HepG2 (cell line): ENCODE data around the gene SPIRE1. TPM values are rescaled to one million over a fixed set of nuclear protein-coding genes. Genes with fewer than 3 reads are reported as not detected.

Source experiments
- ELF4 ChIP-seq: sonication (generic); formaldehyde crosslinking; IDR thresholded peaks from 2 replicates; pipeline ENCODE4 v1.5.0; 2020; ENCODE audit warnings: missing genetic modification reagents, mild to moderate bottlenecking, moderate library complexity, borderline replicate concordance
- GFI1 ChIP-seq: sonication (generic); formaldehyde crosslinking; IDR thresholded peaks from 2 replicates; pipeline ENCODE4 v1.5.0; 2020; ENCODE audit warnings: missing genetic modification reagents, mild to moderate bottlenecking, borderline replicate concordance
- GLI4 ChIP-seq: sonication (generic); formaldehyde crosslinking; IDR thresholded peaks from 2 replicates; pipeline ENCODE4 v1.5.1; 2020; ENCODE audit warnings: missing genetic modification reagents, mild to moderate bottlenecking, moderate library complexity, borderline replicate concordance
- GZF1 ChIP-seq: sonication (generic); formaldehyde crosslinking; IDR thresholded peaks from 2 replicates; pipeline ENCODE4 v1.5.1; 2020; ENCODE audit warnings: mild to moderate bottlenecking, missing genetic modification reagents
- HOXA3 ChIP-seq: sonication (generic); formaldehyde crosslinking; IDR thresholded peaks from 2 replicates; pipeline ENCODE4 v1.5.0; 2020; ENCODE audit warnings: missing genetic modification reagents
- POGZ ChIP-seq: sonication (generic); formaldehyde crosslinking; IDR thresholded peaks from 2 replicates; pipeline ENCODE4 v1.4.0; 2020; ENCODE audit warnings: mild to moderate bottlenecking, missing genetic modification reagents
- REXO4 ChIP-seq: sonication (generic); formaldehyde crosslinking; IDR thresholded peaks from 2 replicates; pipeline ENCODE4 v1.8.0; 2022; ENCODE audit warnings: missing genetic modification reagents, mild to moderate bottlenecking, borderline replicate concordance
- SNAI1 ChIP-seq: sonication (generic); formaldehyde crosslinking; IDR thresholded peaks from 2 replicates; pipeline ENCODE4 v1.5.0; 2020; ENCODE audit warnings: mild to moderate bottlenecking, missing genetic modification reagents, borderline replicate concordance
- SSRP1 ChIP-seq: IDR thresholded peaks from 2 replicates; pipeline ENCODE4 v1.6.1; 2016; ENCODE audit warnings: control low read depth
- STAT6 ChIP-seq: sonication (generic); formaldehyde crosslinking; IDR thresholded peaks from 2 replicates; pipeline ENCODE4 v1.4.0; 2020; ENCODE audit warnings: missing genetic modification reagents, mild to moderate bottlenecking, borderline replicate concordance
- THRA ChIP-seq: sonication (generic); formaldehyde crosslinking; IDR thresholded peaks from 2 replicates; pipeline ENCODE4 v1.4.0; 2020; ENCODE audit warnings: missing genetic modification reagents, borderline replicate concordance
- ZBTB38 ChIP-seq: sonication (generic); formaldehyde crosslinking; IDR thresholded peaks from 2 replicates; pipeline ENCODE4 v1.5.1; 2020; ENCODE audit warnings: mild to moderate bottlenecking, missing genetic modification reagents
- ZNF274 ChIP-seq: sonication (generic); formaldehyde crosslinking; IDR thresholded peaks from 2 replicates; pipeline ENCODE4 v1.5.1; 2020; ENCODE audit warnings: mild to moderate bottlenecking, missing genetic modification reagents
- ZNF280D ChIP-seq: sonication (generic); formaldehyde crosslinking; IDR thresholded peaks from 2 replicates; pipeline ENCODE4 v1.5.1; 2020; ENCODE audit warnings: mild to moderate bottlenecking, missing genetic modification reagents
- ZNF543 ChIP-seq: sonication (generic); formaldehyde crosslinking; IDR thresholded peaks from 2 replicates; pipeline ENCODE4 v1.4.0; 2020; ENCODE audit warnings: mild to moderate bottlenecking, missing genetic modification reagents
- ZNF577 ChIP-seq: sonication (generic); formaldehyde crosslinking; IDR thresholded peaks from 2 replicates; pipeline ENCODE4 v1.4.0; 2020; ENCODE audit warnings: mild to moderate bottlenecking, low read depth, missing genetic modification reagents, borderline replicate concordance
- ZNF605 ChIP-seq: sonication (generic); formaldehyde crosslinking; IDR thresholded peaks from 2 replicates; pipeline ENCODE4 v1.8.0; 2022; ENCODE audit warnings: mild to moderate bottlenecking, missing genetic modification reagents
- ZNF629 ChIP-seq: sonication (generic); formaldehyde crosslinking; conservative IDR thresholded peaks from 2 replicates; pipeline ENCODE4 v1.5.0; 2020; ENCODE audit warnings: missing genetic modification reagents
- ZNF639 ChIP-seq: conservative IDR thresholded peaks from 2 replicates; pipeline ENCODE4 v1.6.1; 2018; ENCODE audit warnings: missing genetic modification reagents
- ZNF720 ChIP-seq: sonication (generic); formaldehyde crosslinking; IDR thresholded peaks from 2 replicates; pipeline ENCODE4 v1.4.0; 2020; ENCODE audit warnings: missing genetic modification reagents
- polyA plus RNA-seq, 8 experiments: library from polyadenylated mRNA; depleted of rRNA in 3 of 8; stranded (reverse) in 7 of 8; unstranded in 1 of 8; fragments of >200 nt; fragmentation: Illumina TruSeq in 4 of 8; extraction: Trizol in 4 of 8; gene quantifications; 2 replicates each; pipeline versions ENCODE4 v1.2.1 to v1.2.3, GENCODE V29; 2011 to 2016; ENCODE audit warnings: low read depth in 4 of 8, missing spikeins in 1 of 8, mixed read lengths in 1 of 8; ENCODE audit not compliant: insufficient read depth in 1 of 8
- total RNA-seq, 5 experiments: library from RNA; depleted of rRNA; stranded (reverse); fragments of >200 nt; fragmentation: Illumina TruSeq; extraction: Trizol; gene quantifications; 2 replicates each; pipeline ENCODE4 v1.2.3, GENCODE V29; 2016; ENCODE audit warnings: low read depth in 1 of 5

Gene SPIRE1
- total and polyA plus RNA-seq, 2 of the 13 experiments (the other 11 are each of a cell fraction or from before 2014, with no cell fraction given) = 9.9 to 21.3 TPM

GRCh38 chr18:12702221-12703095, 44.6 kb upstream of the SPIRE1 start, which contains the start of the genes CEP76 and PSMG2 (continued):
- no peak for TF ChIP-seq STAT6 (CRISPR knock-in tag)
- no peak for TF ChIP-seq ZNF577 (CRISPR knock-in tag)
- 0 out of 2 replicates have a peak, but pooled peaks have one; percentile 5 for TF ChIP-seq REXO4
- TF ChIP-seq ZNF720 = no peak
- TF ChIP-seq GLI4 = peak; percentile 28; the same call in 1 of the 2 replicates
- 0 out of 2 replicates have a peak, but pooled peaks have one; percentile 30 for TF ChIP-seq ZNF274 (CRISPR knock-in tag)
- 0 out of 2 replicates have a peak, but pooled peaks have one; percentile 4 for TF ChIP-seq THRA (CRISPR knock-in tag)
- TF ChIP-seq SNAI1 (CRISPR knock-in tag) = 0 out of 2 replicates have a peak, but pooled peaks have one; percentile 74
- peak; percentile 66 for TF ChIP-seq HOXA3
- TF ChIP-seq ZNF639 (CRISPR knock-in tag) = peak; percentile 29; the same call in 1 of the 2 replicates
- peak; percentile 24; the same call in 1 of the 2 replicates for TF ChIP-seq ZNF629 (CRISPR knock-in tag)
- TF ChIP-seq ZBTB38 (CRISPR knock-in tag) = peak; percentile 72; the same call in 1 of the 2 replicates
- peak; percentile 72; the same call in 1 of the 2 replicates for TF ChIP-seq ZNF605 (CRISPR knock-in tag)
- no peak for TF ChIP-seq GZF1 (CRISPR knock-in tag)
- TF ChIP-seq SSRP1 = no peak
- TF ChIP-seq ELF4 (CRISPR knock-in tag) = peak; percentile 57; the same call in 1 of the 2 replicates
- peak; percentile 72 for TF ChIP-seq POGZ (CRISPR knock-in tag)
- 0 out of 2 replicates have a peak, but pooled peaks have one; percentile 36 for TF ChIP-seq GFI1 (CRISPR knock-in tag)
- TF ChIP-seq ZNF543 (CRISPR knock-in tag) = no peak; the same call in 1 of the 2 replicates
- peak; percentile 45; the same call in 1 of the 2 replicates for TF ChIP-seq ZNF280D
